T-helper 1 cell treated with Interleukin-12 subunit alpha and Interleukin-12 subunit beta and Interleukin-4 antibody, amounts not matched to agents 30 μg/mL and 1 μg/mL, for 36 hours (primary cell): ENCODE measurements around the gene MAML2.

Source experiments
- H3K27ac Mint-ChIP-seq: one replicate; pipeline ENCODE4 v1.8.0; 2021; ENCODE audit warnings: mild to moderate bottlenecking, mixed read lengths
- H3K27me3 Mint-ChIP-seq: one replicate; pipeline ENCODE4 v1.8.0; 2021; ENCODE audit warnings: low read depth, mixed read lengths
- H3K36me3 Mint-ChIP-seq: one replicate; pipeline ENCODE4 v1.8.0; 2021; ENCODE audit warnings: low read depth, mixed read lengths
- H3K4me1 Mint-ChIP-seq: one replicate; pipeline ENCODE4 v1.8.0; 2021; ENCODE audit warnings: low read depth, mixed read lengths
- H3K4me3 Mint-ChIP-seq: one replicate; pipeline ENCODE4 v1.8.0; 2021; ENCODE audit warnings: mild to moderate bottlenecking, moderate library complexity, mixed read lengths
- H3K9me3 Mint-ChIP-seq: one replicate; pipeline ENCODE4 v1.8.0; 2021; ENCODE audit warnings: mixed read lengths

The MAML2 gene

DNA sequence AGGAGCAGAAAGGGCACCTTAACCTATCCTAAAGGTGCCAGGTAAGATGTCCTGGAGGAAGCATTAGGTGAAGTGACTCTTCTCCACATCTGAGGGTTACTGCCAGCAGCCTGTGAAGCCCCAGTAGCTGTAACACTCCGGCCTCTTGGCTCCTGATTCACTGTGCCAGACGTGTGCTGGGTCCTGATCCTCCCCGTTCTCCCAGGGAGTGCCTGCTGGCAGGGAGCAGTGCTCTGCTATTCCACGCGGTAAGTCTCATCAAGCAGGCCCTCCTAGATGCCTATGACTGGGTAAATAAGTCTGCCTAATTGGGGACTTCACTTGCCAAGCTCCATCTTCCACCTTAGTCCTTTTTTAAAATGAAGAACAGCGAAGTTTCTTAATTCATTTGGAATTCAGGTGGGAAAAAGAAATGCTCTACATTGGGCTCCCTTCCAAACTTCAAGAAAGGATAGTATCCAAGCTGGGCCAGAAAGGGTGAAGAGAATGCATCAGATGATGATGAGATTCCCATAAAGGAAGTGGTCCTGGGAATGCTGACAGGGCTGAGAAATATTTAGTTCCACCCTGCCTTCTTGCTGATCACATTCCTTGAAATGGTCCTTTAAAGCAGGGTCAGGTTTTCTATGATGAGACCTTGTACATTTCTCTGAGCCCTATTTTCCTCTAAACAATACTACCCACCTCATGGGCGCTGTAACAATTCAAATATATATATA is 188.0 kb downstream of the MAML2 start:
- Mint-ChIP-seq H3K4me1 (peaks cover 40% of the 10 kb centered on the region), H3K9me3 (no peaks in the 10 kb centered on the region), H3K27me3 (no peaks in the 10 kb centered on the region), H3K4me3 (no peak overlapping the region), H3K27ac (peak overlapping the region; percentile 46), H3K36me3 (no peaks in the 10 kb centered on the region)

GRCh38 chr11:96152623-96153022 is 190.4 kb downstream of the MAML2 start:
- Mint-ChIP-seq H3K36me3 (no peaks in the 10 kb centered on the region), H3K4me3 (no peak overlapping the region), H3K4me1 (peaks cover 35% of the 10 kb centered on the region), H3K9me3 (no peaks in the 10 kb centered on the region), H3K27me3 (no peaks in the 10 kb centered on the region), H3K27ac (no peak overlapping the region)

- Mint-ChIP-seq H3K27ac (no peak overlapping the region), H3K4me1 (peaks cover 23% of the 10 kb centered on the region), H3K4me3 (no peak overlapping the region), H3K9me3 (no peaks in the 10 kb centered on the region), H3K27me3 (no peaks in the 10 kb centered on the region), H3K36me3 (no peaks in the 10 kb centered on the region)
These were observed 191.5 kb downstream of the MAML2 start for GRCh38 chr11:96151501-96151900.

DNA sequence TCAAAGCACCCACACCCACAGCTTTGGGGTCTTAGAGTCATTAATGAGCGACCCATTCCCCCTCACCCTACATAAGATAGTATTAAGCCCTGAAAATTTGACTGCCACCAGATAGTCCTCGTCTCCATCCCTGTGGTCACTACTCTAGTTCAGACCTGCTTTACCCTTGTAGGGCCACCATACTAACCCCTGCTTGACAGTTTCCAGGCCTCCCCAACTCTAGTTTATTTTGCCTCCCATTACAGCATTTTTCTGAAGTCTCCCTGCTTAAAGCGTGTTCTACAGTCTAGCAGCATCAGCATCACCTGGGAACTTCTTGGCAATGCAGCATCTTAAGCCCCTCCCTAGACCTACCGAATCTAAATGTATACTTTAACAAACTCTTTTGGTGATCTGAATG is 192.4 kb downstream of the MAML2 start:
- peaks cover 15% of the 10 kb centered on the region for H3K4me1 Mint-ChIP-seq
- no peaks in the 10 kb centered on the region for H3K36me3 Mint-ChIP-seq
- no peak overlapping the region for H3K27ac Mint-ChIP-seq
- no peaks in the 10 kb centered on the region for H3K27me3 Mint-ChIP-seq
- H3K9me3 Mint-ChIP-seq: no peaks in the 10 kb centered on the region
- H3K4me3 Mint-ChIP-seq: no peak overlapping the region

- Mint-ChIP-seq H3K4me3 (no peak overlapping the region), H3K9me3 (no peaks in the 10 kb centered on the region), H3K36me3 (no peaks in the 10 kb centered on the region), H3K4me1 (peaks cover 13% of the 10 kb centered on the region), H3K27me3 (no peaks in the 10 kb centered on the region), H3K27ac (no peak overlapping the region)
These were observed 193.0 kb downstream of the MAML2 start for GRCh38 chr11:96149743-96150555.

DNA sequence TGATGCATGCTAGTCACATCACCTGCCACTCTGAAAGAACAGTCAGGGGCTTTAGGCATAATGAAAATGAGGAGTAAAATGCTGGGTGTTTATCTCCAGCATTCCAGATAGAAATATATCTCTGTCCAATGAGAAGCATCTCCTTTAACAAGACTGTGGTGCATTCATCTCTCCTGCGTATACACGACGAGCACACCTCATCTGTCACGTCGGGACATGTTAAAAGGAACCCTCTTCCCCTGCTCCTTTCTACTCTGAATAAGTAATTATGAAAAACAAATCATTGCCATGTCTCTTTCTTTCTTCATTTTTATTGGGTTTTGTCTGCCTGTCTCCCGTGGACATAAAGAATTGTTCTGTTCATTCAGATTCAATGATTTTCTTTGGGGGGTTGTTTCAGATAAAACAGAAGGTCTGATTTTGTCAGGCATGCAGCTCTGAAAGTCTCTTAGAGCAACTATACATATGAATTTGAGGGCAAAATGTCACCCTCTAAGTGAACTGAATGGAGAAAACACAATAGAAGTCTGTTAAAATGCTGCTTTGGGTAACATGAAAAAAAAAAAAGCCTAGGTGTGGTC is 195.0 kb downstream of the MAML2 start:
- H3K4me3 Mint-ChIP-seq: no peak overlapping the region
- no peaks in the 10 kb centered on the region for H3K9me3 Mint-ChIP-seq
- no peaks in the 10 kb centered on the region for H3K27me3 Mint-ChIP-seq
- no peak overlapping the region for H3K27ac Mint-ChIP-seq
- H3K4me1 Mint-ChIP-seq: peaks cover 6% of the 10 kb centered on the region
- H3K36me3 Mint-ChIP-seq: no peaks in the 10 kb centered on the region

DNA sequence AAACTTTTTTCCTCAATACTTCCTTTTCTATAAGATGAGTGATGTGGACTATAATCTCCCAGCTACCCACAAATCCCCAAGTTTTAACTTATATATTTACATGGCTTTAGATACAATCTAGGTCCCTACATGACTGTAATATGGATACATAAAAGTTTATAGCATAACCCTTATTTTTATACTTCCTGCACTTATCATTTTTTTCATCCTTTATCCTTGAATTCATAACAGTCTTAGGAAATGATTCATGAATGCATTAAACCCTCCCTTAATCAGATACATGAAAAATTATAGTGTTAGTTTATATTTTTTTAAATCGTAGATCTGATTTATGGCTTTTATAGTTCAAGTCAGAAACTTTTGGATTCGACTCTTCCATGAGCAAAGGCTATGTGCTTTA is 195.8 kb downstream of the MAML2 start:
- Mint-ChIP-seq H3K27me3 (no peaks in the 10 kb centered on the region), H3K9me3 (no peaks in the 10 kb centered on the region), H3K36me3 (no peaks in the 10 kb centered on the region), H3K4me1 (peaks cover 2% of the 10 kb centered on the region), H3K4me3 (no peak overlapping the region), H3K27ac (no peak overlapping the region)

DNA sequence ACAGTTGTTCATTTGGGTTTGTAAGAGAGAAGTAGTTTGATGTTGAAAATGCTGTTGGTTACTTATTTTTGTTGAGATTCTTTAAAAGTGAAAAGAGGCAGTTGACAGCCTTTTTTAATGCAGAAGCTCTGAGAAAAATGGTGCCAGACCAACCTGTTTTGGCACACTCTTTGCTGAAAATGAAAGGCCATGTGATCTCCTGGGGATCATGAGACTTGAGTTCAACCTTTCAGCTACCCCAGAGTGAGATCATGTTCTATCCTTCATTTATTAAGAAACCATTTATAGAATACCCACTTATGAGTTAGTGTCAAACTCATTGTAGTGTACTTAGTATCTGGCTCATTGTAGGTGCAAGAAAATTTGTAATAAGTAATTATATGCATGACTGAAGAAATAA is 196.2 kb downstream of the MAML2 start:
- Mint-ChIP-seq H3K4me1 (peaks cover 2% of the 10 kb centered on the region), H3K27ac (no peak overlapping the region), H3K36me3 (no peaks in the 10 kb centered on the region), H3K9me3 (no peaks in the 10 kb centered on the region), H3K27me3 (no peaks in the 10 kb centered on the region), H3K4me3 (no peak overlapping the region)

DNA sequence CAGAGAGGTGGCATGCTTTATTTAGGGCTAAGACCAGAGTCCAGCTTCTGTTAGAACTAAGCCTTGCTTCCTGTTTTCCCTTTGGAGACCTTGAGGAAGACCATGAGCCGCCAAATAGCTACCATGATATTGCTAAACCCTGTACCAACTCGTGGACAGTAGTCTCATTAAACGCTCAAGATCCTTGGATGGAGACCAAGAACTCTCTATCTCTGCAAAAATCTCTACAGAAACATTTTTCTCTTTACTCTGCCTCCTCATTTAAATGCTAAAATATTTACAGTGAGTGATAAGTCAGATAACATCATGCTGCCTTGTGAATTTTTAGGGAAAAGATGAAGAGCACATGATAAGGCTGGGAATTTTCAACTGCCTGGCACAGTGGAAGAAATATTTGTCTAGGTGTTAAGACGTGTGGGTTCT is 197.8 kb downstream of the MAML2 start:
- no peak overlapping the region for H3K27ac Mint-ChIP-seq
- H3K4me1 Mint-ChIP-seq: peaks cover 3% of the 10 kb centered on the region
- H3K4me3 Mint-ChIP-seq: no peak overlapping the region
- H3K27me3 Mint-ChIP-seq: no peaks in the 10 kb centered on the region
- no peaks in the 10 kb centered on the region for H3K9me3 Mint-ChIP-seq
- no peaks in the 10 kb centered on the region for H3K36me3 Mint-ChIP-seq

DNA sequence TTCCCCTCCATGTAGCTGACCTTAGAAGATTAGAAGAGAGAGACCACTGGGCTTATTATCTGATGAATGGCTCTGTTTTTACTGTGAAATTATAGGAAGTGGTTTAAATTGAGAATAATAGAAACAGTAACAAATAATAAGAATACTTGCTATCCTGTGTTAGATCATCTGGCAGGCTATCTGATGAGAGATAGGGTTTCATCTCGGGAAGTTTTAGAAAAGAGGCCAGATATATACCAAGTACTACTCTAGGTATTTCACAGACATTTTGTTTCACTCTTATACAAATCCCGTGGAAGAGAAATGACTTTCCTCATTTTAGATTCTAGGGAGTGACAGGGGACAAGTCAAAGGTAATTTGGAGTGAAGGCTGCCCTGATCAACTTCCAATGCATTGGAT is 198.4 kb downstream of the MAML2 start:
- H3K27ac Mint-ChIP-seq: no peak overlapping the region

GRCh38 chr11:96143041-96143521 is 199.9 kb downstream of the MAML2 start:
- Mint-ChIP-seq H3K4me1 (peaks cover 10% of the 10 kb centered on the region), H3K27ac (no peak overlapping the region), H3K9me3 (no peaks in the 10 kb centered on the region), H3K36me3 (peaks cover 7% of the 10 kb centered on the region), H3K27me3 (no peaks in the 10 kb centered on the region), H3K4me3 (no peak overlapping the region)

More for the DNA sequence above, 198.4 kb downstream of the MAML2 start:
- no peaks in the 10 kb centered on the region for H3K9me3 Mint-ChIP-seq
- no peaks in the 10 kb centered on the region for H3K27me3 Mint-ChIP-seq
- no peak overlapping the region for H3K4me3 Mint-ChIP-seq
- H3K36me3 Mint-ChIP-seq: peaks cover 5% of the 10 kb centered on the region
- peaks cover 9% of the 10 kb centered on the region for H3K4me1 Mint-ChIP-seq

DNA sequence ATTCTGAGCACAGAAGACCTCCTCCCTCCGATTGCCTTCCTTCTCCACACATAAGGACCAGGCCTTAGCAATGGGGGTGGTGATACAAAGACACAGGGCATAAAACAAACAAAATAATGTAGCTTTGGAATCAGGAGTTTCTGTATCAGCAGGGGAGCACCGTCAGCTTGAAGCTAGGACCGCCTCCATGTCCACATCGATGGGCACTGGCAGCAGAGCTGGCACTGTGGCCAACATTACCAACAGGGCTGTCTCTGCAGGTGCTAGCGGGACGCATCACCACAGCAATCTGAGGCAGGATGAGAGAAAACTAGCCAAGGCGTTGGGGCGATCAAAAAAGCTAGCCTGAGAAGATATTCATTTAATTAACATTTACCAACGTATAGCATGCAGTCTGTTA is 201.4 kb downstream of the MAML2 start:
- Mint-ChIP-seq H3K36me3 (peaks cover 11% of the 10 kb centered on the region), H3K27ac (no peak overlapping the region), H3K9me3 (no peaks in the 10 kb centered on the region), H3K27me3 (no peaks in the 10 kb centered on the region), H3K4me3 (no peak overlapping the region), H3K4me1 (peaks cover 19% of the 10 kb centered on the region)

DNA sequence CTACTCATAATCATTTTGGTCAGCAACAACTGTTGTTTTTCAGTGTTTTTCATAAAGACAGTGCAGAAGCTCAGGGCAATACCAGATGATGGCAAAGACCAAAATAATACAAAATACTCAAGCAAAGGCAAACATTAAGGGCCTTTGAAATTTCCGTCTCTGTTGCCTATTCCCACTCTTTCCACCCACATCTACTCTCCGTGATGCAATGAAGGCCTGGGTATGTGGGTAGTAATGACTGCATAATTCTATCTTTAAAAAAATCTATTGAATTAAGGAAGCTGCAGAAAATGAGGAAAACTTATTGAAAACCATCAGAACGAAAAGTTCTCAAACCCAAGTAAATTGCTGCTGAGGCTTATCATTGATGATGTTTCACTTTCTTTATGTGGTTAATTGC is 203.3 kb downstream of the MAML2 start:
- peaks cover 18% of the 10 kb centered on the region for H3K4me1 Mint-ChIP-seq
- no peaks in the 10 kb centered on the region for H3K27me3 Mint-ChIP-seq
- no peak overlapping the region for H3K4me3 Mint-ChIP-seq
- H3K9me3 Mint-ChIP-seq: no peaks in the 10 kb centered on the region
- peak overlapping the region; percentile 43 for H3K27ac Mint-ChIP-seq
- H3K36me3 Mint-ChIP-seq: peaks cover 14% of the 10 kb centered on the region

DNA sequence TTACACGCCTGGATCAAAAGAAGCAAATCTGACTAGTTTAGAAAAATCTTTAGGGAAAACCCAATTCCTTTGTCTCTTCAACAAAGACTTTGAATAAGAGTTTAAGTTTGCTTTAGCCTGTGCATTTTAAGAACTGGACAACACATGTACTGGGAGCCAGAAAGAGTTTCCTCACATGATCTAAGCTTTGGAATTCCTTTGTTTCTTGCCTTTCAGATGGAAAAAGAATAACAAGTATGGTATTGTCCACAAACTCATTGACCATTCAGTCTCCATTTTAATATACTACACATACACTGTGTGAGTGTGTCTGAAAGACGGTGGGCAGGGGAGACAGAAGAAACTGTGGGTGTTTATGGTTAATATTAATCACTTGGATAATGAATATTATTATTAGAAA is 205.6 kb downstream of the MAML2 start:
- Mint-ChIP-seq H3K27me3 (no peaks in the 10 kb centered on the region), H3K4me1 (peaks cover 19% of the 10 kb centered on the region), H3K27ac (no peak overlapping the region), H3K4me3 (no peak overlapping the region), H3K9me3 (no peaks in the 10 kb centered on the region), H3K36me3 (peaks cover 14% of the 10 kb centered on the region)
